HepG2 (cell line): ENCODE measurements around the gene NLE1. TPM values are rescaled to one million over a fixed set of nuclear protein-coding genes. Genes with fewer than 3 reads are reported as not detected.
A peak's percentile ranks its signal among the peaks of the same experiment; 100 is the strongest.
"Not testable (repeated sequence)": the region's sequence is repeated elsewhere in the genome, so short reads cannot be mapped to it uniquely, and the experiment has no call there.

Experiments used
- ATAC-seq: fragments of 200-7000 bp; cut with Tn5 transposase; 3 replicates; pipeline ENCODE4 v1.9.1; 2020; ENCODE audit warnings: mild to moderate bottlenecking, moderate library complexity
- BruUV-seq: library from RNA; stranded (reverse); fragments of 400-500 nt; replicated peaks from 2 replicates; lab custom pipeline; 2021; lab: Mats Ljungman, UMichigan
- CTCF ChIA-PET: fragments of 300-600 bp; formaldehyde crosslinking; extraction: SDS; loops from one replicate; lab custom pipeline; 2021; ENCODE audit warnings: low total read pairs, inconsistent platforms, low intra/inter-chr PET ratio; lab: Yijun Ruan, JAX
- POLR2A ChIA-PET: fragments of 350-600 bp; sonication (Branson Sonifier 250); formaldehyde crosslinking; loops from one replicate; lab custom pipeline; 2020; ENCODE audit warnings: antibody characterized with exemption, inconsistent platforms; lab: Yijun Ruan, JAX
- DNase-seq: peaks from one replicate; pipeline ENCODE4 v3.0.0-alpha.2; 2015; ENCODE audit warnings: low spot score
- FAIRE-seq: peaks from 3 replicates; lab custom pipeline; 2011; peaks lifted over from hg19 to GRCh38; lab: Jason Lieb, UNC
- H2AFZ ChIP-seq: one replicate; pipeline ENCODE4 v1.6.1; 2011; ENCODE audit warnings: low read length, inconsistent platforms
- H3K27ac ChIP-seq: fragments of 300-600 bp; 3 replicates; pipeline ENCODE4 v1.8.0; 2011; ENCODE audit warnings: mixed run types, mild to moderate bottlenecking, mixed read lengths, low read length, inconsistent platforms; ENCODE audit not compliant: insufficient read depth; ENCODE audit errors: extremely low read length
- H3K27me3 ChIP-seq, 2 experiments: fragments of 200-600 bp in 1 of 2; 2 replicates in 1 of 2; 3 replicates in 1 of 2; pipeline versions ENCODE4 v1.6.0 to v1.8.0; 2011; ENCODE audit warnings: low read length in 2 of 2, mild to moderate bottlenecking in 2 of 2, moderate library complexity in 2 of 2, inconsistent platforms in 1 of 2; ENCODE audit not compliant: insufficient read depth in 2 of 2, control insufficient read depth in 1 of 2
- H3K36me3 ChIP-seq, 2 experiments: fragments of 200-600 bp in 1 of 2; replicated peaks in 1 of 2; 2 replicates in 1 of 2; 3 replicates in 1 of 2; pipeline versions ENCODE4 v1.5.1 to v1.8.0; 2011; ENCODE audit warnings: low read length in 2 of 2, inconsistent platforms in 1 of 2; ENCODE audit not compliant: insufficient read depth in 2 of 2, control insufficient read depth in 1 of 2
- H3K4me1 ChIP-seq: 2 replicates; pipeline ENCODE4 v1.5.1; 2012; ENCODE audit warnings: low read length, inconsistent platforms; ENCODE audit not compliant: insufficient read depth
- H3K4me2 ChIP-seq: 2 replicates; pipeline ENCODE4 v1.6.0; 2011; ENCODE audit warnings: low read depth, low read length, inconsistent platforms
- H3K4me3 ChIP-seq, 3 experiments: fragments of 200-600 bp in 1 of 3; sonication (generic), shearing (Covaris generic) in 1 of 3; replicated peaks in 1 of 3; 2 replicates each; pipeline ENCODE4 v1.5.1; 2011 to 2016; ENCODE audit warnings: low read length in 3 of 3, inconsistent platforms in 2 of 3, low read depth in 2 of 3, mild to moderate bottlenecking in 2 of 3, control low read depth in 1 of 3, mixed read lengths in 1 of 3; ENCODE audit not compliant: insufficient read depth in 1 of 3
- H3K79me2 ChIP-seq: one replicate; pipeline ENCODE4 v1.6.1; 2011; ENCODE audit warnings: low read length, inconsistent platforms; ENCODE audit not compliant: insufficient read depth
- H3K9ac ChIP-seq: 2 replicates; pipeline ENCODE4 v1.6.0; 2011; ENCODE audit warnings: mild to moderate bottlenecking, low read depth, low read length, inconsistent platforms; ENCODE audit not compliant: insufficient read depth
- H3K9me3 ChIP-seq: 2 replicates; pipeline ENCODE4 v1.5.1; 2012; ENCODE audit warnings: mild to moderate bottlenecking, low read length
- H4K20me1 ChIP-seq: 2 replicates; pipeline ENCODE4 v1.6.0; 2011; ENCODE audit warnings: inconsistent platforms, mild to moderate bottlenecking, low read length, moderate library complexity; ENCODE audit not compliant: insufficient read depth
- ZNF234 ChIP-seq: sonication (generic); formaldehyde crosslinking; conservative IDR thresholded peaks from 2 replicates; pipeline ENCODE4 v1.5.1; 2020; ENCODE audit warnings: mild to moderate bottlenecking, missing genetic modification reagents
- WGBS: methylation state at CpG from one replicate; pipeline ENCODE4 v1.1.6; 2017; ENCODE audit warnings: low lambda C conversion rate; 5-methylcytosine and 5-hydroxymethylcytosine counted together
- in situ Hi-C: cut with HindIII; loops from 2 replicates; pipeline ENCODE4 v1.10.0; 2017; ENCODE audit warnings: low pct_unique_long_range_greater_than_20kb; ENCODE audit not compliant: extremely low pct_ligation_motif_present
- intact Hi-C: fragments of 100-400 bp; cut with micrococcal nuclease; formaldehyde crosslinking; loops from one replicate; pipeline ENCODE4 v1.10.0; 2022; ENCODE audit not compliant: unreplicated experiment
- polyA plus RNA-seq, 8 experiments: library from polyadenylated mRNA; depleted of rRNA in 3 of 8; stranded (reverse) in 7 of 8; unstranded in 1 of 8; fragments of >200 nt; fragmentation: Illumina TruSeq in 4 of 8; extraction: Trizol in 4 of 8; gene quantifications; 2 replicates each; pipeline versions ENCODE4 v1.2.1 to v1.2.3, GENCODE V29; 2011 to 2016; ENCODE audit warnings: low read depth in 4 of 8, missing spikeins in 1 of 8, mixed read lengths in 1 of 8; ENCODE audit not compliant: insufficient read depth in 1 of 8
- total RNA-seq, 5 experiments: library from RNA; depleted of rRNA; stranded (reverse); fragments of >200 nt; fragmentation: Illumina TruSeq; extraction: Trizol; gene quantifications; 2 replicates each; pipeline ENCODE4 v1.2.3, GENCODE V29; 2016; ENCODE audit warnings: low read depth in 1 of 5
- TF ChIP-seq, protein P1 (sequence below): sonication (generic); formaldehyde crosslinking; IDR thresholded peaks from 2 replicates; pipeline ENCODE4 v1.8.1; 2023; ENCODE audit warnings: mild to moderate bottlenecking, inconsistent platforms, moderate library complexity, missing genetic modification reagents, borderline replicate concordance
- TF ChIP-seq, protein P2 (sequence below): sonication (generic); formaldehyde crosslinking; IDR thresholded peaks from 2 replicates; pipeline ENCODE4 v1.5.0; 2020; ENCODE audit warnings: mild to moderate bottlenecking, missing genetic modification reagents

The NLE1 gene
- total and polyA plus RNA-seq, 2 of the 13 experiments (the other 11 are each of a cell fraction or from before 2014, with no cell fraction given) = 20.3 to 34.5 TPM

DNA sequence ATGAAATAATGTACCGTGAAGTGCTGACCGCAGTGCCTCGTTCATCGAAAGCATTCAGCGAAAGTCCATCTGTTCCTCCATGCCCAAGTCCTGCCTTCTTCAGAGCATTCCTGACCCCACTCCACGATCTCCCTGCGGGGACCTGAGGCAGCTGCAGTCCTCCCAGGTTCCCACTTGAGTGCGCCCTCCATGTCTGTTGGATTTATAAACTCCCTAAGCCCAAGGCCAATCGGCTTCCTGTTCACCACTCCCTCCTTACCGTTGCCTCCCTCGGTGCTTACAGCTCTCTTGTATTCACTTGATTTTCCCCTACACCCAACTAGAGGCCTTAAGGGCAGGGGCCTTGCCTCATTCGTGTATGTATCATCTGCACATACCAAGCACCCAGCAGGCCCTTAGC, 25.3 kb downstream of the NLE1 start:
- Histone ChIP-seq H3K4me2 (0 out of 2 replicates have a peak overlapping the region, but pooled peaks have one; percentile 19), H3K27ac (no peak overlapping the region), H3K27me3 (no peaks in the 10 kb centered on the region; a peak in 1 of 5 replicates), H4K20me1 (no peaks in the 10 kb centered on the region), H3K9me3 (no peaks in the 10 kb centered on the region), H2AFZ (no peak overlapping the region), H3K4me3 (no peak overlapping the region), H3K36me3 (no peaks in the 10 kb centered on the region), H3K79me2 (peaks cover 6% of the 10 kb centered on the region), H3K9ac (no peak overlapping the region), H3K4me1 (peaks cover 29% of the 10 kb centered on the region)
- CTCF ChIA-PET = no interaction called here
- no TSS peak for BruUV-seq
- intact Hi-C loops = no loop called here
- FAIRE-seq = no peak
- 93% methylated on average over 11 of the region's 12 CpGs for WGBS
- in situ Hi-C loops = loop anchor here (25.0 kb wide), 1 partner anchor 530 kb away; the partner anchor contains the start of gene TMEM132E
- POLR2A ChIA-PET = interaction anchor here (2.5 kb wide), 1 partner anchor 27 kb away, joined by 7 read pairs; no protein-coding TSS in a partner anchor
- DNase-seq = no peak
- ATAC-seq = no peak
- TF ChIP-seq, protein P1, sequence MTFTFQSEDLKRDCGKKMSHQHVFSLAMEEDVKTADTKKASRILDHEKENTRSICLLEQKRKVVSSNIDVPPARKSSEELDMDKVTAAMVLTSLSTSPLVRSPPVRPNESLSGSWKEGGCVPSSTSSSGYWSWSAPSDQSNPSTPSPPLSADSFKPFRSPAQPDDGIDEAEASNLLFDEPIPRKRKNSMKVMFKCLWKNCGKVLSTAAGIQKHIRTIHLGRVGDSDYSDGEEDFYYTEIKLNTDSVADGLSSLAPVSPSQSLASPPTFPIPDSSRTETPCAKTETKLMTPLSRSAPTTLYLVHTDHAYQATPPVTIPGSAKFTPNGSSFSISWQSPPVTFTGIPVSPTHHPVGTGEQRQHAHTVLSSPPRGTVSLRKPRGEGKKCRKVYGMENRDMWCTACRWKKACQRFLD = no peak
- TF ChIP-seq, protein P2, sequence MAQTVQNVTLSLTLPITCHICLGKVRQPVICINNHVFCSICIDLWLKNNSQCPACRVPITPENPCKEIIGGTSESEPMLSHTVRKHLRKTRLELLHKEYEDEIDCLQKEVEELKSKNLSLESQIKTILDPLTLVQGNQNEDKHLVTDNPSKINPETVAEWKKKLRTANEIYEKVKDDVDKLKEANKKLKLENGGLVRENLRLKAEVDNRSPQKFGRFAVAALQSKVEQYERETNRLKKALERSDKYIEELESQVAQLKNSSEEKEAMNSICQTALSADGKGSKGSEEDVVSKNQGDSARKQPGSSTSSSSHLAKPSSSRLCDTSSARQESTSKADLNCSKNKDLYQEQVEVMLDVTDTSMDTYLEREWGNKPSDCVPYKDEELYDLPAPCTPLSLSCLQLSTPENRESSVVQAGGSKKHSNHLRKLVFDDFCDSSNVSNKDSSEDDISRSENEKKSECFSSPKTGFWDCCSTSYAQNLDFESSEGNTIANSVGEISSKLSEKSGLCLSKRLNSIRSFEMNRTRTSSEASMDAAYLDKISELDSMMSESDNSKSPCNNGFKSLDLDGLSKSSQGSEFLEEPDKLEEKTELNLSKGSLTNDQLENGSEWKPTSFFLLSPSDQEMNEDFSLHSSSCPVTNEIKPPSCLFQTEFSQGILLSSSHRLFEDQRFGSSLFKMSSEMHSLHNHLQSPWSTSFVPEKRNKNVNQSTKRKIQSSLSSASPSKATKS (CRISPR knock-in tag) = no peak
- TF ChIP-seq ZNF234 (CRISPR knock-in tag) = no peak

DNA sequence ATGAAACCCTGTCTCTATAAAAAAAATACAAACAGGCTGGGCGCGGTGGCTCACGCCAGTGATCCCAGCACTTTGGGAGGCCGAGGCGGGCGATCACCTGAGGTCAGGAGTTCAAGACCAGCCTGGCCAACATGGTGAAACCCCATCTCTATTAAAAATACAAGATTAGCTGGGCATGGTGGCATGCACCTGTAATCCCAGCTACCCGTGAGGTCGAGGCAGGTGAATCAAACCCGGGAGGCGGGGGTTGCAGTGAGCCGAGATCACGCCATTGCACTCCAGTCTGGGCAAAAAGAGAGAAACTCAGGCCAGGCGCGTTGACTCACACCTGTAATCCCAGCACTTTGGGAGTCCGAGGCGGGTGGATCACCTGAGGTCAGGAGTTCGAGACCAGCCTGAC, 31.3 kb downstream of the NLE1 start:
- H3K27me3 ChIP-seq, CTCF ChIA-PET, H3K79me2 ChIP-seq, FAIRE-seq, DNase-seq, H3K4me1 ChIP-seq, H3K9me3 ChIP-seq, H2AFZ ChIP-seq, H3K4me3 ChIP-seq, H3K9ac ChIP-seq, H3K36me3 ChIP-seq, H3K4me2 ChIP-seq, BruUV-seq, H4K20me1 ChIP-seq, ATAC-seq, intact Hi-C loops, H3K27ac ChIP-seq: not testable (repeated sequence)
- 98% methylated on average over 16 of the region's 17 CpGs for WGBS
- POLR2A ChIA-PET = interaction anchor here (1.5 kb wide), 1 partner anchor 9 kb away, joined by 3 read pairs; the partner anchor contains the start of gene RAD51D
- in situ Hi-C loops = loop anchor here (25.0 kb wide), 1 partner anchor 523 kb away; the partner anchor contains the start of gene TMEM132E
